Spleen (tissue), 11 donors: ENCODE results near the gene CAMK2N2. TPM values are rescaled to one million over a fixed set of nuclear protein-coding genes. Genes with fewer than 3 reads are reported as not detected.
A peak's percentile ranks its signal among the peaks of the same experiment; 100 is the strongest.

Experiments used
- DNase-seq: peaks from one replicate; pipeline ENCODE4 v3.0.0-alpha.2; 2020
- H3K27ac ChIP-seq, 8 donors: fragments of 200-600 bp; sonication (generic) in 7 of 8; 1 replicate in 4 of 8; 2 replicates in 4 of 8; pipeline versions ENCODE4 v1.5.0 to v1.8.0; 2016 to 2021; ENCODE audit warnings: inconsistent platforms in 4 of 8, mild to moderate bottlenecking in 4 of 8, moderate library complexity in 1 of 8
- H3K27me3 ChIP-seq, 7 donors: fragments of 200-600 bp; sonication (generic) in 6 of 7; replicated peaks in 1 of 7; 1 replicate in 4 of 7; 2 replicates in 3 of 7; pipeline versions ENCODE4 v1.5.0 to v1.8.0; 2016 to 2021; ENCODE audit warnings: inconsistent platforms in 3 of 7, mild to moderate bottlenecking in 1 of 7
- H3K36me3 ChIP-seq, 6 donors: fragments of 200-600 bp; sonication (generic) in 5 of 6; 1 replicate in 4 of 6; 2 replicates in 2 of 6; pipeline versions ENCODE4 v1.5.0 to v1.8.0; 2016 to 2021; ENCODE audit warnings: inconsistent platforms in 2 of 6
- H3K4me1 ChIP-seq, 6 donors: fragments of 200-600 bp; sonication (generic) in 5 of 6; 1 replicate in 3 of 6; 2 replicates in 3 of 6; pipeline versions ENCODE4 v1.5.0 to v1.8.0; 2016 to 2021; ENCODE audit warnings: inconsistent platforms in 3 of 6
- H3K4me3 ChIP-seq, 8 donors: fragments of 200-600 bp; sonication (generic) in 7 of 8; 1 replicate in 4 of 8; 2 replicates in 4 of 8; pipeline versions ENCODE4 v1.5.0 to v1.8.0; 2016 to 2021; ENCODE audit warnings: inconsistent platforms in 4 of 8, mild to moderate bottlenecking in 4 of 8, moderate library complexity in 2 of 8
- H3K9me3 ChIP-seq, 8 donors: fragments of 200-600 bp; sonication (generic) in 7 of 8; 1 replicate in 4 of 8; 2 replicates in 4 of 8; pipeline versions ENCODE4 v1.5.0 to v1.8.0; 2016 to 2021; ENCODE audit warnings: inconsistent platforms in 4 of 8
- POLR2A ChIP-seq, 3 donors: fragments of 450-650 bp; IDR thresholded peaks; one replicate each; pipeline ENCODE4 v1.5.1; 2017; ENCODE audit warnings: antibody characterized with exemption in 3 of 3, mild to moderate bottlenecking in 1 of 3
- POLR2AphosphoS5 ChIP-seq, 3 donors: sonication (generic); formaldehyde crosslinking; IDR thresholded peaks; one replicate each; pipeline ENCODE4 v1.5.1; 2017; ENCODE audit warnings: antibody characterized with exemption in 3 of 3
- WGBS, 5 donors: extraction: QIAGEN DNeasy Blood & Tissue Kit in 3 of 5; methylation state at CpG; one replicate each; pipeline versions ENCODE4 v1.1.5 to v1.1.7; 2013 to 2018; 5-methylcytosine and 5-hydroxymethylcytosine counted together
- intact Hi-C: fragments of 100-400 bp; cut with DNase I; formaldehyde crosslinking; loops from one replicate; pipeline ENCODE4 v1.15.0; 2023; ENCODE audit warnings: low total_unique reads
- polyA plus RNA-seq, 3 donors: library from polyadenylated mRNA; stranded (reverse); fragments of 200-250 nt; gene quantifications; one replicate each; pipeline ENCODE4 v1.2.1, GENCODE V29; 2013
- total RNA-seq, 7 donors: library from RNA; depleted of rRNA in 3 of 7; stranded (reverse); fragments of >200 nt in 3 of 7; fragmentation: NEBNext Ultra II Directional in 4 of 7; extraction: Animal tissue kit (Norgen Biotek cat#: 25700) in 4 of 7; gene quantifications; one replicate each; pipeline versions ENCODE4 v1.1.0 to v1.2.1, GENCODE V29; 2016 to 2021
- TF ChIP-seq, protein P1 (sequence below), 11 experiments: fragments of 200-600 bp in 7 of 11; fragments of 450-650 bp in 4 of 11; sonication (generic) in 4 of 11; IDR thresholded peaks in 8 of 11; conservative IDR thresholded peaks in 3 of 11; 1 replicate in 7 of 11; 2 replicates in 4 of 11; pipeline versions ENCODE4 v1.4.0 to v1.8.0; 2016 to 2021; ENCODE audit warnings: antibody characterized with exemption in 11 of 11, inconsistent platforms in 4 of 11, mild to moderate bottlenecking in 1 of 11
- donor health status: healthy with polysubstance abuse.
- donor health status: DM: no; HTN: no; CAD: no; lungs with moderate emphysema.
- donor health status: DM: no; HTN: no; CAD: no.
- donor health status: Bipolar disorder and iron deficiency.
- donor health status: healthy.
- donor health status: DM: no; HTN: no; CAD: no.
- donor health status: DM: yes; HTN: yes; CAD: no.

The CAMK2N2 gene
- total and polyA plus RNA-seq, 10 donors, result 0.08 to 0.35 TPM; not detected in 8

DNA sequence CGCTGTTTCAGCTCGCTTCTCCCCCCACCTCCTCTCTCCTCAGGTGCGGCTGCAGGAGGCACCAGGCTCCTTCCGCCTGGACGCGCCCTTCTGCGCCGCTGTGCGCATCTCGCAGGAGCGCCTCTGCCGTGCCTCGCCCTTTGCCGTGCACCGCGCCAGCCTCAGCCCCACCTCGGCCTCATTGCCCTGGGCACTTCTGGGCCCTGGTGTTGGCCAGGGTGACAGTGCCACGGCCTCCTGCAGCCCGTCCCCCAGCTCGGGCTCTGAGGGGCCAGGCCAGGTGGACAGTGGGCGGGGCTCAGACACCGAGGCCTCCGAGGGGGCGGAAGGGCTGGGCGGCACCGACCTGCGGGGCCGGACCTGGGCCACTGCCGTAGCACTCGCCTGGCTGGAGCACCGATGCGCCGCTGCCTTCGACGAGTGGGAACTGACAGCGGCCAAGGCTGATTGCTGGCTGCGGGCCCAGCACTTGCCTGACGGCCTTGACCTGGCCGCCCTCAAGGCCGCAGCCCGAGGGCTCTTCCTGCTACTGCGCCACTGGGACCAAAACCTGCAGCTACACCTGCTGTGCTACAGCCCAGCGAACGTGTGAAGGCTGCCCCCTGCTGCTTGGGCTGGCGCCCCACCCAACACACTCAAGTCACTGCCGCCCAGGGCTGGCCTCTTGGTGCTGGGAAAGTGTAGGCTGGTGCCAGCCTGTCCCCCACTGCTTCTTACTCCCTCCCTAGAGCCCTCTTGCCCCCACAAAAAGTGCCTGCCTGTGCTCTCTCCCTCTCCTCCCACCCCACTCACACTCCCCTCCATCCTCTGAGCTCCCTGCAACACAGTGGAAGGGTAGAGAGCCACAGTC is 19.7 kb downstream of the CAMK2N2 start:
- TF ChIP-seq, protein P1, sequence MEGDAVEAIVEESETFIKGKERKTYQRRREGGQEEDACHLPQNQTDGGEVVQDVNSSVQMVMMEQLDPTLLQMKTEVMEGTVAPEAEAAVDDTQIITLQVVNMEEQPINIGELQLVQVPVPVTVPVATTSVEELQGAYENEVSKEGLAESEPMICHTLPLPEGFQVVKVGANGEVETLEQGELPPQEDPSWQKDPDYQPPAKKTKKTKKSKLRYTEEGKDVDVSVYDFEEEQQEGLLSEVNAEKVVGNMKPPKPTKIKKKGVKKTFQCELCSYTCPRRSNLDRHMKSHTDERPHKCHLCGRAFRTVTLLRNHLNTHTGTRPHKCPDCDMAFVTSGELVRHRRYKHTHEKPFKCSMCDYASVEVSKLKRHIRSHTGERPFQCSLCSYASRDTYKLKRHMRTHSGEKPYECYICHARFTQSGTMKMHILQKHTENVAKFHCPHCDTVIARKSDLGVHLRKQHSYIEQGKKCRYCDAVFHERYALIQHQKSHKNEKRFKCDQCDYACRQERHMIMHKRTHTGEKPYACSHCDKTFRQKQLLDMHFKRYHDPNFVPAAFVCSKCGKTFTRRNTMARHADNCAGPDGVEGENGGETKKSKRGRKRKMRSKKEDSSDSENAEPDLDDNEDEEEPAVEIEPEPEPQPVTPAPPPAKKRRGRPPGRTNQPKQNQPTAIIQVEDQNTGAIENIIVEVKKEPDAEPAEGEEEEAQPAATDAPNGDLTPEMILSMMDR (IDR thresholded peaks at IDR 0.05 in 8 of 11, conservative IDR thresholded peaks at IDR 0.05 in 3 of 11), result peak in 9 of 11 experiments; percentile 22 to 68 (median 52)
- peak; percentile 33 to 78 (median 72) for TF ChIP-seq POLR2AphosphoS5 (IDR thresholded peaks at IDR 0.05)
- no peak for TF ChIP-seq POLR2A (IDR thresholded peaks at IDR 0.05)
- Histone ChIP-seq H3K4me1 (peaks cover 0 to 19% (median 8%) of the 10 kb centered on the region in 6 donors), H3K27me3 (peaks cover 0 to 5% (median 0%) of the 10 kb centered on the region in 7 donors), H3K4me3 (peak overlapping the region in 1 of 8 donors; percentile 17), H3K27ac (no peak overlapping the region), H3K36me3 (peaks cover 0 to 51% (median 37%) of the 10 kb centered on the region in 6 donors), H3K9me3 (no peaks in the 10 kb centered on the region)
- WGBS, 5 donors, result 40 to 61% (median 56%) methylated on average over 26 to 46 of the region's 46 CpGs
- intact Hi-C loops, result loop anchor here (10.0 kb wide), 1 partner anchor 87 kb away; the partner anchor contains the start of gene DVL3
- peak; percentile 80 for DNase-seq

DNA sequence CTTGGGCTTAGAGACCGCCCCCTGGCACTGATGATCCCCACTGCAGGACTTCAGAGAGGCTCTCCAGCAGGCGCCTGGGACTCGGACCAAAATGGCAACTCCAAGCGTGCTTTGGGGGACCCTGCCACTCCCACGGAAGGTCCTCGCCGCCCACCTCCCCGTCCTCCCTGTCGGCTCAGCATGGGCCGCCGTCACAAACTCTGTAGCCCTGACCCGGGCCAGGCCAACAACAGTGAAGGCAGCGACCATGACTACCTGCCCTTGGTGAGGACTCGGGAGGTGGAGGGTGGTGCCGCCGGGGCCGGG is 20.3 kb downstream of the CAMK2N2 start:
- Histone ChIP-seq H3K9me3 (no peaks in the 10 kb centered on the region), H3K36me3 (peaks cover 0 to 50% (median 37%) of the 10 kb centered on the region in 6 donors), H3K4me3 (peak overlapping the region in 1 of 8 donors; percentile 17), H3K4me1 (peaks cover 0 to 14% (median 8%) of the 10 kb centered on the region in 6 donors), H3K27me3 (peaks cover 0 to 10% (median 0%) of the 10 kb centered on the region in 7 donors), H3K27ac (no peak overlapping the region)
- intact Hi-C loops, result loop anchor here (10.0 kb wide), 1 partner anchor 86 kb away; the partner anchor contains the start of gene DVL3
- peak; percentile 73 for DNase-seq
- WGBS, 5 donors, result 51 to 83% (median 66%) methylated on average over 11 to 17 of the region's 17 CpGs
- no peak for TF ChIP-seq POLR2A (IDR thresholded peaks at IDR 0.05)
- TF ChIP-seq, protein P1 (IDR thresholded peaks at IDR 0.05 in 8 of 11, conservative IDR thresholded peaks at IDR 0.05 in 3 of 11), result no peak
- TF ChIP-seq POLR2AphosphoS5 (IDR thresholded peaks at IDR 0.05), result no peak

DNA sequence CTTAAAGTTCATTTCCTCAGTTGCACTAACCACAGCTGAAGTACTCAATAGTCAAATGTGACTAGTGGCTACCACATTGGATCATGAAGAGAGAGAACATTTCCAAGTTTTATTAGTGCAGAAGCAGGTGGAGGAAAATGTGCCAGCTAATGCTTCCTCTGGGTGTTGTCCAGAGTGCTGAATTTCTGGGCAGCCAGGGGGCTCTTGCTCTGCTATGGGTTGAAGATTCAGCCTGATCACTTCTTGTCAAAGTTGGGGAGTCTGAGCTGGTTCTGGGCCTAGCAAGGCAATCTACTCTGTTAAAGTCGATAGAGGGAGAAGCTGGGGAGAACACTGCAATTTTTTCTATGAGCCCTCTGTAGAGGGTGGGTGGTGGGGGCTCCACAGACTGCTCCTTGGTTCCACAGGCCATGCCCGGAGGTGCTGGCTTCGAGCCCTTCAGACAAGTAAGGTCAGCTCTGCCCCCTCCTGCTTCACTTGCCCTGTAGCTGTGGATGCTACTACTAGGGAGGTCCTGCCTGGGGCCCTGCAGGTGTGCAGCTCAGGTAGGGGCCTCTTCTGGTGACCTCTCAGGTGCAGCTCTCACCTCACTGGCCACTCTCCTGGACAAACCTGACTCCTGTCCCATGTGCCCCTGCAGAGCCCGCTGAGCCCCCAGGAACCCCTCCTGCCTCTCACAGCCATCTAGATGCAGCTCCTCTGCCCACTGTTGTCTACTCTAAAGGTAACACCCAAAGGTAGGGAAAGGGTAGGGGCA is 20.8 kb downstream of the CAMK2N2 start:
- TF ChIP-seq POLR2AphosphoS5 (IDR thresholded peaks at IDR 0.05), result no peak
- no peak for TF ChIP-seq POLR2A (IDR thresholded peaks at IDR 0.05)
- TF ChIP-seq, protein P1 (IDR thresholded peaks at IDR 0.05 in 8 of 11, conservative IDR thresholded peaks at IDR 0.05 in 3 of 11), result no peak
- 71 to 81% (median 77%) methylated on average over 2 to 4 of the region's 4 CpGs for WGBS, 5 donors
- no peak overlapping the region for H3K27ac ChIP-seq
- H3K36me3 ChIP-seq, result peaks cover 0 to 45% (median 35%) of the 10 kb centered on the region in 6 donors
- H3K4me3 ChIP-seq, result no peak overlapping the region
- peak; percentile 54 for DNase-seq
- intact Hi-C loops, result loop anchor here (10.0 kb wide), 1 partner anchor 86 kb away; the partner anchor contains the start of gene DVL3
- no peaks in the 10 kb centered on the region for H3K9me3 ChIP-seq
- H3K4me1 ChIP-seq, result peaks cover 0 to 13% (median 8%) of the 10 kb centered on the region in 6 donors
- peaks cover 0 to 12% (median 0%) of the 10 kb centered on the region in 7 donors for H3K27me3 ChIP-seq
